ENCODE results near the gene MDH2.
A peak's percentile ranks its signal among the peaks of the same experiment; 100 is the strongest.

DNA sequence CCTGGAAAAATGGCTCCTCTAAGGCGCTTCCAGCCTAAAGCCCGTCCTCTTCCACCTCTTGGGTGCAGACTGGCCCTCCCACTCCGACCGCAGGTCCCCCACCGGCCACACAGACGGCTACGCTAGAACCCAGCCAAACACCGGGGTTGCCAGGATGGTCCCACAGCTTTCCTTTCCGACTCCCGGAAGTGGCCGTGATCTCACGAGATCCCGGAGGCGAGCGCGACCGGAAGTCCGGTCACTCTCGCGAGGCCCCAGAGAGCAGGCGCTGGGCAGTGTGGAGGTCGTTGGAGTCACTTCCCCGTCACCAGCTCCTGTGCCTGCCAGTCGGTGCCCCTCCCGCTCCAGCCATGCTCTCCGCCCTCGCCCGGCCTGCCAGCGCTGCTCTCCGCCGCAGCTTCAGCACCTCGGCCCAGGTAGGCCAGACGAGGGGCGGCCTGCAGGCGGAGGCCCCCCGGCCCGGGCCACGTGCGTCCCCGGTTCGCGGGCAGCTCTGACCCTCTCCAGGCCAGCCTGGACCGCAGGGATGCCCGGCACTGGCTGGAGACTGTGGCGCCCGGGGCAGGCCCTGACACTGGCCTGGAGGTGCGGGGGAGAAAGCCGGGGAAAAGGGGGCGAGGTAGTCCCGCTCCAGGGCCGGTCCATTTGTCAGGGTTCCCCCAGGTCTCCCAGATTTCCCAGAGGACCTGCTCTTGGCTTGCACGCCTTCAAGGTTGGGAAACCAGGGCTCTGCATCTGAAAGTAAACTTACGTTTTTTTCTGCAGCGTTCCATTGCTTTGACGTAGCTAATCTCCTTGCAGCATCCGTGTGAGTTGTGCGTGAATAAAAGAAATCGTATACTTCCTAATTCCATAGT is at the start of gene MDH2, which contains the start of gene STYXL1:
- TF ChIP-seq CTCF (IDR thresholded peaks at IDR 0.05) (no peak), POLR2A (IDR thresholded peaks at IDR 0.05) (peak in 1 of 2 donors; percentile 75)
